Measurements from ENCODE around the gene DGCR6. TPM values are rescaled to one million over a fixed set of nuclear protein-coding genes. Genes with fewer than 3 reads are reported as not detected.

DGCR6 gene
- total RNA-seq, 2 donors from 2014 or later: 2.6 to 4.9 TPM

DNA sequence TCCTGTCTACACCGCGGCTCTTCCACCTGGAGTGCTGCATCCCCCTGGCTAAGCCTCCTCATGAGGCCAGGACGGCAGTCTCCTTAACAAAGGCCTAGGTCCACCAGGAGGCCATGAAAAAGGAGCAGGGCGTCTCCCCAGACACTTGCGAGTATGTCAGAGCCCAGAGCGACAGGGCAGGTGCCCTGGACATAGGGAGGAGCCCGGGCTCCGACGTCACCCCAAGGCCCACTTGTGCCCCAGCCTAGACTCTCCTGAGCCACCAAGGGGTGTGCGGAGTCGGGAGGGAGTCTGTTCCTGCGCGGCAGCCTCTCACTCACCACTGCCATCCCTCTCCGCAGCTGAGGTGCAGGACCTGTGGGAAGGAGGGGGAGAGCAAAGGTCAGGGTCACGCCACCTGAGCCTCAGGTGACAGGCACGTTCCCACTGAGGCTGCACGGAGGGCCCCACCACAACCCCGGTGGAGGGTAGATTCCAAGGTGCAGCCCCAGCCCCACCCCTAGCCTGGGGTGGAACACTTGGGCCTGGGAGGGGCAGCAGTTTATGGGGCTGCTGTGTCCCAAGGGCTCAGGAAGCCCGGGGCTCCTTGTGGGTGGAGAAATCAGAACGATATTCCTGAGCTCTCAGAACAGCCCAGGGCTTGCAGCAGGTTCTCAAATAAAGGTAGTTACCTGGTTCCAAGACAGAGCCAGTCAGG lies 19.4 kb downstream of the DGCR6 start:
- ATAC-seq (ENCODE audit: insufficient number of reproducible peaks, low FRiP score, low read depth): no peak
- no peaks in the 10 kb centered on the region for H3K27me3 ChIP-seq (replicated peaks; ENCODE audit: insufficient read depth)
- no peaks in the 10 kb centered on the region for H3K36me3 ChIP-seq
- H3K27ac ChIP-seq: no peak overlapping the region
- TF ChIP-seq, protein P1, sequence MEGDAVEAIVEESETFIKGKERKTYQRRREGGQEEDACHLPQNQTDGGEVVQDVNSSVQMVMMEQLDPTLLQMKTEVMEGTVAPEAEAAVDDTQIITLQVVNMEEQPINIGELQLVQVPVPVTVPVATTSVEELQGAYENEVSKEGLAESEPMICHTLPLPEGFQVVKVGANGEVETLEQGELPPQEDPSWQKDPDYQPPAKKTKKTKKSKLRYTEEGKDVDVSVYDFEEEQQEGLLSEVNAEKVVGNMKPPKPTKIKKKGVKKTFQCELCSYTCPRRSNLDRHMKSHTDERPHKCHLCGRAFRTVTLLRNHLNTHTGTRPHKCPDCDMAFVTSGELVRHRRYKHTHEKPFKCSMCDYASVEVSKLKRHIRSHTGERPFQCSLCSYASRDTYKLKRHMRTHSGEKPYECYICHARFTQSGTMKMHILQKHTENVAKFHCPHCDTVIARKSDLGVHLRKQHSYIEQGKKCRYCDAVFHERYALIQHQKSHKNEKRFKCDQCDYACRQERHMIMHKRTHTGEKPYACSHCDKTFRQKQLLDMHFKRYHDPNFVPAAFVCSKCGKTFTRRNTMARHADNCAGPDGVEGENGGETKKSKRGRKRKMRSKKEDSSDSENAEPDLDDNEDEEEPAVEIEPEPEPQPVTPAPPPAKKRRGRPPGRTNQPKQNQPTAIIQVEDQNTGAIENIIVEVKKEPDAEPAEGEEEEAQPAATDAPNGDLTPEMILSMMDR (IDR thresholded peaks at IDR 0.05): no peak
- no peaks in the 10 kb centered on the region for H3K9me3 ChIP-seq
- no peaks in the 10 kb centered on the region for H3K4me1 ChIP-seq (ENCODE audit: control insufficient read depth in 1 of 2, low read depth in 2 of 2)
- no peak for DNase-seq (ENCODE audit: low spot score)
- no peak overlapping the region for H3K4me3 ChIP-seq

DNA sequence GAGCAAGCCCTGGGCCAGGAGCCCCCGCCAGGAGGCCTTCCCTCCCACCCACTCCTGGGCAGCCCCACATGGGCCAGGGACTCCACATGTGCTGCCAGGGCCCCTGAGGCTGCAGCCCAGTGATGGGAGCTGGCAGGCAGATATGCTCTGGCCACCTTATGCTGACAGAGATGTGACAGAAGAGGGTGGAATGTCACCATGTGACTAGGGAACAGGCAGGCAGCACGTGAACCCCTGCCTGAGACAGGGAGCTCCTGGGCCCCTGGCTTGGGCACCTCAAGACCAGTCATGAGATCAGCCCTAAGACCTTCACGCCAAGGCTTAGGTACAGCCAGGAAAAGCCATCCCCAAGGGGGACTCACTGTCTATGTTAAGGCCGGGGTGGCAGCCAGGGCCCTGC lies 20.9 kb downstream of the DGCR6 start:
- Histone ChIP-seq H3K4me3 (no peak overlapping the region), H3K4me1 (ENCODE audit: control insufficient read depth in 1 of 2, low read depth in 2 of 2) (no peaks in the 10 kb centered on the region), H3K27ac (no peak overlapping the region), H3K27me3 (replicated peaks; ENCODE audit: insufficient read depth) (no peaks in the 10 kb centered on the region), H3K36me3 (no peaks in the 10 kb centered on the region), H3K9me3 (no peaks in the 10 kb centered on the region)
- TF ChIP-seq, protein P1 (IDR thresholded peaks at IDR 0.05): no peak
- no peak for DNase-seq (ENCODE audit: low spot score)
- ATAC-seq (ENCODE audit: insufficient number of reproducible peaks, low FRiP score, low read depth): no peak

DNA sequence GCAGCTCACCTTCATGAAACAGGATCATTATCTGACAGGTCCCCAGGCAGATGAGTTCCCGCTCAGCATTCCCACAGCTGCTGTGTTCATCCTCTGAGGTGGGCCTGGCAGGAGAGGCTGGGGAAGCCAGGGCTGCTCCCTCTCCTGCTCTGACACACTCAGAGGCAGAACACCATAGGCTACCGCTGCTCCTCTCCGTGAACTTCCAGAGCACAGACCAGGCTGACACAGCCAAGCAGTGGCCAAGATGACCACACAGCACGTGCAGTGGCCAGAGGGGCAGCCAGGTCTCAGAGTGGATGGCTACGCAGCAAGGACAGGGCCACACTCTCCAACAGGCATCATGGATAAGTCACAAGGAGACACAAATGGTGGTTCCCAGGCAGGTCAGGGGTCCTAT lies 21.5 kb downstream of the DGCR6 start:
- DNase-seq (ENCODE audit: low spot score): no peak
- Histone ChIP-seq H3K4me3 (no peak overlapping the region), H3K9me3 (no peaks in the 10 kb centered on the region), H3K27me3 (replicated peaks; ENCODE audit: insufficient read depth) (no peaks in the 10 kb centered on the region), H3K4me1 (ENCODE audit: control insufficient read depth in 1 of 2, low read depth in 2 of 2) (no peaks in the 10 kb centered on the region), H3K36me3 (no peaks in the 10 kb centered on the region), H3K27ac (no peak overlapping the region)
- no peak for ATAC-seq (ENCODE audit: insufficient number of reproducible peaks, low FRiP score, low read depth)
- TF ChIP-seq, protein P1 (IDR thresholded peaks at IDR 0.05): no peak

DNA sequence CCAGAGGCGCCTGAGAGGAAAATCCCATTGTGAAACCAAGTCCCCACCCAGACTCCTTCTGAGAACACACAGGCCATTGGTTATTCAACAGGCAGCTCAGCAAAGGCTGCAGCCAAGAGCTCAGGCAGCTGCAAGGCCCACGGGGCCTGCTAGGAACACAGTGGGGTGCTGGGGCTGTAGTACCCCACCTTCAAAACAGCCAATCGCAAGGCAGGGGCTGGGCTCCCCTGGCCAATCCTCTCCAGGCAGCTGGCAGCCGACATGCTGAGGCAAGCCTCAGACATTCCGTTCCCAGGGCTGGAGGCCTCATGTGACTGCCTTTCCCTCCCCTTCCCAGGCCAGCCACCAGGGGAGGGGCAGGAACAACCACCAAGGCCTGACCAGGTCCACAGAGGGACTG lies 23.3 kb downstream of the DGCR6 start:
- Histone ChIP-seq H3K27ac (no peak overlapping the region), H3K4me1 (ENCODE audit: control insufficient read depth in 1 of 2, low read depth in 2 of 2) (no peaks in the 10 kb centered on the region), H3K9me3 (no peaks in the 10 kb centered on the region), H3K4me3 (no peak overlapping the region), H3K36me3 (no peaks in the 10 kb centered on the region), H3K27me3 (replicated peaks; ENCODE audit: insufficient read depth) (no peaks in the 10 kb centered on the region)
- ATAC-seq (ENCODE audit: insufficient number of reproducible peaks, low FRiP score, low read depth): peak; percentile 76
- TF ChIP-seq, protein P1 (IDR thresholded peaks at IDR 0.05): no peak
- DNase-seq (ENCODE audit: low spot score): no peak

DNA sequence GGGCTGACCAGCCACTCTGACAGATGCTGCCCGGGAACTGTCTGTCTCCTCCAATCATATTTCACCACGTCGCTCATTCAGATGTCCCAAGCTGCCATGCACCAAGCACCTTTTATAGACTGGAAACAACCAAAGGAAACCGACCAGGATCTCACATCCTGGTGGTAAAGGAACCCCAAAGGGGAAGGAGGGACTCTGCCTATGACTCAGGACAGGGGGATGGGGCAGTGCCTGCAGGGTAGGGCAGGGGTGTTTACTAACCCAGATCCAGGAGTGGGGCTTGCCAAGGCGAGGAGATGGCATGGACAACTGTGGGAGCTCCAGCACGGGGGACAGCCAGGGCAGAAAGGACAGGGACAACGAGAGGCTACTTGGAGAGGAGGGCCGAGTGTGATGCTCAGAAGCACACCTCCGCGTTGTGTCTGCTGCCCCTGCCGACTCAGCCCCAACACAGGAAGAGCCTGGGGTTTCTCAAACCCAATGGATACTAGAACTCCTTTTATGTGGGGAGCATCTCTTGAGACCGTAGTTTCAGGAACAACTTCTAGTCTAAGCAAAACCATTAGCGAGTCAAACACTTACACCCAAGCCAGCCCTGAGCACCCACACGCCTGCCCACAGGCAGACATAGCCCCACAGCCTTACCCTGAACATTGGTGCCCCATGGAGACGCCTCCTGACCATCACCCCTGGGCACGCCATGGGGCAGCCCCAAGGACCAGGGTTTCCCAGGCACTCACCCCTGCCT lies 26.0 kb downstream of the DGCR6 start:
- TF ChIP-seq, protein P1 (IDR thresholded peaks at IDR 0.05): no peak
- Histone ChIP-seq H3K27me3 (replicated peaks; ENCODE audit: insufficient read depth) (no peaks in the 10 kb centered on the region), H3K4me3 (no peak overlapping the region), H3K27ac (no peak overlapping the region), H3K36me3 (no peaks in the 10 kb centered on the region), H3K4me1 (ENCODE audit: control insufficient read depth in 1 of 2, low read depth in 2 of 2) (no peaks in the 10 kb centered on the region), H3K9me3 (no peaks in the 10 kb centered on the region)
- DNase-seq (ENCODE audit: low spot score) (no peak), ATAC-seq (ENCODE audit: insufficient number of reproducible peaks, low FRiP score, low read depth) (no peak)
